Measurements from ENCODE around the gene ZNF578. TPM values are rescaled to one million over a fixed set of nuclear protein-coding genes. Genes with fewer than 3 reads are reported as not detected.

Gene ZNF578
- polyA plus RNA-seq, 3 donors, result 0.05 TPM; not detected in 2

DNA sequence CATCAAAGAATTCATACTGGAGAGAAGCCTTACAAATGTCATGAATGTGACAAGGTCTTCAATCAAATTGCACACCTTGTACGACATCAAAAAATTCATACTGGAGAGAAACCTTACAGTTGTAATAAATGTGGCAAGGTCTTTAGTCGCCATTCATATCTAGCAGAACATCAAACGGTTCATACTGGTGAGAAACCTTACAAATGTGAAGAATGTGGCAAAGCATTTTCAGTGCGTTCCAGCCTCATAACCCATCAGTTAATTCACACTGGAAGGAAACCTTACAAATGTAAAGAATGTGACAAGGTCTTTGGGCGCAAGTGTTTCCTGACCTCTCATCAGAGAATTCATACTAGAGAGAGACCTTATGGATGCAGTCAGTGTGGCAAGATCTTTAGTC, 37.6 kb upstream of the ZNF578 start:
- no peaks in the 10 kb centered on the region for H3K27me3 ChIP-seq (ENCODE audit: control insufficient read depth in 2 of 2, insufficient read depth in 2 of 2, low read length in 2 of 2)
- no peaks in the 10 kb centered on the region for H4K20me1 ChIP-seq (ENCODE audit: insufficient read depth, low read length)
- no peaks in the 10 kb centered on the region for H3K4me1 ChIP-seq (ENCODE audit: control insufficient read depth in 1 of 2, insufficient read depth in 2 of 2, low read length in 2 of 2)
- Mint-ChIP-seq H3K4me1 (no peaks in the 10 kb centered on the region), H3K4me3 (no peak overlapping the region), H3K36me3 (peaks cover 3 to 9% of the 10 kb centered on the region in 2 donors), H3K9me3 (peaks cover 43 to 93% (median 89%) of the 10 kb centered on the region in 7 donors), H3K27me3 (ENCODE audit: low read depth in 3 of 3) (no peaks in the 10 kb centered on the region), H3K27ac (no peak overlapping the region)
- intact Hi-C loops (cut with micrococcal nuclease), result no loop called here
- H2AFZ ChIP-seq (ENCODE audit: insufficient read depth, low read depth, low read length, poor library complexity, severe bottlenecking), result no peak overlapping the region
- no peaks in the 10 kb centered on the region for H3K79me2 ChIP-seq (ENCODE audit: insufficient read depth, low read length)
- no peak overlapping the region for H3K9ac ChIP-seq (ENCODE audit: insufficient read depth, low read length, poor library complexity, severe bottlenecking)
- peak overlapping the region in 1 of 3 experiments; percentile 23 for H3K4me3 ChIP-seq (replicated peaks in 1 of 3; ENCODE audit: low read depth in 2 of 3, low read length in 3 of 3)
- DNase-seq, result no peak
- H3K36me3 ChIP-seq (replicated peaks in 1 of 2; ENCODE audit: control insufficient read depth in 1 of 2, insufficient read depth in 2 of 2, low read length in 2 of 2), result peaks cover 0 to 21% of the 10 kb centered on the region in 2 donors
- H3K9me3 ChIP-seq (replicated peaks in 1 of 2; ENCODE audit: control insufficient read depth in 1 of 2, insufficient read depth in 1 of 2, low read length in 2 of 2), result peaks cover 71 to 100% of the 10 kb centered on the region in 2 donors
- 83% methylated on average over 1 of the region's 5 CpGs for WGBS (ENCODE audit: insufficient coverage)
- no peak overlapping the region for H3K27ac ChIP-seq (ENCODE audit: low read depth in 1 of 2, low read length in 2 of 2)
- no peak for TF ChIP-seq CTCF (IDR thresholded peaks at IDR 0.05)
- no peak overlapping the region for H3K4me2 ChIP-seq (replicated peaks; ENCODE audit: extremely low read depth, low read length, poor library complexity, severe bottlenecking)

DNA sequence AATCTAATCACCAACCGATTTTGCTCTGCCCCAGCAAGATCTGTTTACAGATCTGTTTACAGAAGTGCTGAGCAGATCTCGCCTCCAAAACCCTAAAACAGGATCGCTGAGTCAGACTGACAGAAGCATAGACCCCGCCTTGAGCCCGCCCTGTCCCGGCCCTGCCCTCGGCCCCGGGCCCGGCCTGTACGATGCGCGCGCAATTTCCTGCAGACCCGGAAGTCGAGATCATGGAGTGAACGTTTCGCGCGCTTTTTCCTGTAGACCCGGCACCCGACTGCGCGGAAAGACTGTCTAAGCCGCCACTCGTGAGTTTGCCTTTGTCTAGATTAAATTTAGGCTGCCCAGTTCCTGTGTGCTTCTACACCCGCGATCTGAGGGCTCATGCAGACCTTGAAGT, 24.4 kb upstream of the ZNF578 start, which contains the start of gene ZNF534:
TSS of gene ZNF534 (plus strand) at position 212 of the 400 bp plus-strand sequence. CDS start 2,327 bp downstream, outside the sequence.
- no peaks in the 10 kb centered on the region for H3K79me2 ChIP-seq (ENCODE audit: insufficient read depth, low read length)
- peaks cover 0 to 2% (median 0%) of the 10 kb centered on the region in 3 donors for H3K27me3 Mint-ChIP-seq (ENCODE audit: low read depth in 3 of 3)
- no peaks in the 10 kb centered on the region for H3K27me3 ChIP-seq (ENCODE audit: control insufficient read depth in 2 of 2, insufficient read depth in 2 of 2, low read length in 2 of 2)
- H3K4me1 Mint-ChIP-seq, result no peaks in the 10 kb centered on the region
- intact Hi-C loops (cut with micrococcal nuclease), result no loop called here
- H3K4me3 ChIP-seq (replicated peaks in 1 of 3; ENCODE audit: low read depth in 2 of 3, low read length in 3 of 3), result no peak within 1 kb of the TSS
- H3K27ac ChIP-seq (ENCODE audit: low read depth in 1 of 2, low read length in 2 of 2), result no peak within 1 kb of the TSS
- H3K4me1 ChIP-seq (ENCODE audit: control insufficient read depth in 1 of 2, insufficient read depth in 2 of 2, low read length in 2 of 2), result no peaks in the 10 kb centered on the region
- WGBS (ENCODE audit: insufficient coverage), result 69% methylated on average over 26 of the region's 27 CpGs
- H3K9me3 ChIP-seq (replicated peaks in 1 of 2; ENCODE audit: control insufficient read depth in 1 of 2, insufficient read depth in 1 of 2, low read length in 2 of 2), result peaks cover 88 to 89% of the 10 kb centered on the region in 2 donors
- peaks cover 46 to 95% (median 90%) of the 10 kb centered on the region in 7 donors for H3K9me3 Mint-ChIP-seq
- no peaks in the 10 kb centered on the region for H3K36me3 Mint-ChIP-seq
- H3K4me3 Mint-ChIP-seq, result no peak within 1 kb of the TSS
- H3K9ac ChIP-seq (ENCODE audit: insufficient read depth, low read length, poor library complexity, severe bottlenecking), result no peak within 1 kb of the TSS
- no peaks in the 10 kb centered on the region for H4K20me1 ChIP-seq (ENCODE audit: insufficient read depth, low read length)
- no peak within 1 kb of the TSS for H2AFZ ChIP-seq (ENCODE audit: insufficient read depth, low read depth, low read length, poor library complexity, severe bottlenecking)
- H3K4me2 ChIP-seq (replicated peaks; ENCODE audit: extremely low read depth, low read length, poor library complexity, severe bottlenecking), result no peak within 1 kb of the TSS
- H3K36me3 ChIP-seq (replicated peaks in 1 of 2; ENCODE audit: control insufficient read depth in 1 of 2, insufficient read depth in 2 of 2, low read length in 2 of 2), result no peaks in the 10 kb centered on the region
- no peak within 1 kb of the TSS for H3K27ac Mint-ChIP-seq
- DNase-seq, result no peak
- TF ChIP-seq CTCF (IDR thresholded peaks at IDR 0.05), result no peak

All from CD14-positive monocyte (primary cell).